H1 (cell line): ENCODE measurements around the gene TAS2R19. TPM values are rescaled to one million over a fixed set of nuclear protein-coding genes. Genes with fewer than 3 reads are reported as not detected.

Source experiments
- ATF2 ChIP-seq: IDR thresholded peaks from 2 replicates; pipeline ENCODE4 v1.6.1; 2012; ENCODE audit warnings: low read length, inconsistent platforms
- polyA plus RNA-seq, 7 experiments: library from polyadenylated mRNA; depleted of rRNA in 3 of 7; stranded (reverse) in 5 of 7; unstranded in 2 of 7; fragments of >200 nt in 5 of 7; fragments of 200-250 nt in 2 of 7; gene quantifications; 1 replicate in 5 of 7; 2 replicates in 1 of 7; 4 replicates in 1 of 7; pipeline versions ENCODE4 v1.2.1 to v1.2.3, GENCODE V29; 2011 to 2013; ENCODE audit warnings: missing spikeins in 2 of 7, mixed read lengths in 2 of 7
- total RNA-seq: library from RNA; stranded (reverse); fragmentation: NEBNext Ultra II Directional; extraction: Animal tissue kit (Norgen Biotek cat#: 25700); gene quantifications from 2 replicates; pipeline ENCODE4 v1.2.1, GENCODE V29; 2021

The TAS2R19 gene
- total and polyA plus RNA-seq, 2 of the 8 experiments (the other 6 are each of a cell fraction or from before 2014, with no cell fraction given), result 0.97 to 0.99 TPM

GRCh38 chr12:11023387-11023786 lies 967 bp upstream of the TAS2R19 start (continued):
- TF ChIP-seq ATF2, result no peak
- TF ChIP-seq, all 59 proteins: peak for 0
